HG02763 (cell line): Measurements from ENCODE around the gene TGM4.

Source experiments
- ATAC-seq: cut with Tn5 transposase; IDR thresholded peaks from one replicate; pipeline ENCODE4 v1.9.1; 2021; ENCODE audit warnings: mild to moderate bottlenecking, moderate library complexity; ENCODE audit not compliant: unreplicated experiment

TGM4 gene

GRCh38 chr3:44913868-44914468, 39.6 kb downstream of the TGM4 start:
- no peak for ATAC-seq

GRCh38 chr3:44914936-44915335, 40.5 kb downstream of the TGM4 start:
- ATAC-seq = no peak

- no peak for ATAC-seq
Observed at GRCh38 chr3:44915702-44916438, 41.5 kb downstream of the TGM4 start.

- no peak for ATAC-seq
Observed at GRCh38 chr3:44918087-44918486, 43.7 kb downstream of the TGM4 start.

- ATAC-seq = no peak
Observed at GRCh38 chr3:44918581-44918980, 44.2 kb downstream of the TGM4 start.

GRCh38 chr3:44920081-44920480, 45.7 kb downstream of the TGM4 start:
- no peak for ATAC-seq

- ATAC-seq = no peak
Observed at GRCh38 chr3:44923632-44924456, 49.4 kb downstream of the TGM4 start.

GRCh38 chr3:44924457-44925084, 50.2 kb downstream of the TGM4 start:
- ATAC-seq = no peak

- no peak for ATAC-seq
Observed at GRCh38 chr3:44926172-44926571, 51.8 kb downstream of the TGM4 start.

GRCh38 chr3:44926921-44927320, 52.5 kb downstream of the TGM4 start:
- no peak for ATAC-seq

- ATAC-seq = no peak
Observed at GRCh38 chr3:44927371-44927770, 53.0 kb downstream of the TGM4 start.

GRCh38 chr3:44929782-44930181, 55.4 kb downstream of the TGM4 start:
- no peak for ATAC-seq

- no peak for ATAC-seq
Observed at GRCh38 chr3:44930911-44931310, 56.5 kb downstream of the TGM4 start.

GRCh38 chr3:44931791-44932190, 57.4 kb downstream of the TGM4 start:
- no peak for ATAC-seq

- no peak for ATAC-seq
Observed at GRCh38 chr3:44932271-44932670, 57.9 kb downstream of the TGM4 start.

GRCh38 chr3:44932986-44933944, 58.9 kb downstream of the TGM4 start:
- ATAC-seq = no peak

GRCh38 chr3:44939581-44940036, 65.2 kb downstream of the TGM4 start:
- no peak for ATAC-seq

- no peak for ATAC-seq
Observed at GRCh38 chr3:44942202-44942921, 68.0 kb downstream of the TGM4 start.

- ATAC-seq = no peak
Observed at GRCh38 chr3:44948239-44948638, 73.8 kb downstream of the TGM4 start.
